ENCODE results near the gene GPR135.

GPR135 gene

DNA sequence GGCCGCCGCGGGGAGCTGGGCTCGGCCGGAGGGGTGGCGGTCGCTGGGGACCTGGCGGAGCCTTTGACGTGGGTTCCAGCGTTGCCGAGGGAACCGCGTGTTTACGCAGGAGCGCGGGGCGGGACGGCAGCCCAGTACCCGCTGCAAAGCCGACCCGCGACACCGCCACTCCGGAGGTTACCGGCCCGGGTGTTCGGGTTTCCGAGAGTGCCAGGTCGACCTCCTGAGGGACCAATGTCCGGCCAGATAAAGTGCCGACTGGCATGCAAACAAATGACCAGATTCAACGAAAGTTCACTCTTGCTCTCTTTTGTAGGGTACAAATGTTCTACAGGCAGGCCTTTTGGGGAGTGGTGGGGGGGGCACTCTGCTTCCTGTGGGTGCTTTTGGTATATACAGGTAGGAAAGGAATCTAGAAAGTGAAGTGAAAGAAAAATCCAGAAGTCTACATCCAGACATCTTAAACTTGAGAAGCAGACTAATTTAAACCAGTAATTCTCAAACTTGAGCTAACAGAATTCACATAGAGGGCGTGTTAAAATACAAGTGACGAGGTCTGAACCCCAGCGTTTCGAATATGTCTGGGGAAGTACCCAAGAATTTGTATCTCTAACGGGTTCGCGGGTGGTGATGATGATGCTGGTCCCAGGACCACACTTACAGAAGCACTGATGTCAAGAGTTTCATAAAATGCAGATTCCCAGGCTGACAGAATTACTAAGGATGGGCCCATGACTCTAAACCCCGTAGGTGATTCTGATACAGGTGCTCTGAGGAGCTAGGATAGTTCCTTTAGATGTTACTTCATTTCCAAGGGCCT is at the start of gene GPR135:
TSS of gene GPR135 (minus strand) at position 65 of the 820 bp plus-strand sequence. CDS start 154 bp downstream, outside the sequence.
- no peak for FAIRE-seq

DNA sequence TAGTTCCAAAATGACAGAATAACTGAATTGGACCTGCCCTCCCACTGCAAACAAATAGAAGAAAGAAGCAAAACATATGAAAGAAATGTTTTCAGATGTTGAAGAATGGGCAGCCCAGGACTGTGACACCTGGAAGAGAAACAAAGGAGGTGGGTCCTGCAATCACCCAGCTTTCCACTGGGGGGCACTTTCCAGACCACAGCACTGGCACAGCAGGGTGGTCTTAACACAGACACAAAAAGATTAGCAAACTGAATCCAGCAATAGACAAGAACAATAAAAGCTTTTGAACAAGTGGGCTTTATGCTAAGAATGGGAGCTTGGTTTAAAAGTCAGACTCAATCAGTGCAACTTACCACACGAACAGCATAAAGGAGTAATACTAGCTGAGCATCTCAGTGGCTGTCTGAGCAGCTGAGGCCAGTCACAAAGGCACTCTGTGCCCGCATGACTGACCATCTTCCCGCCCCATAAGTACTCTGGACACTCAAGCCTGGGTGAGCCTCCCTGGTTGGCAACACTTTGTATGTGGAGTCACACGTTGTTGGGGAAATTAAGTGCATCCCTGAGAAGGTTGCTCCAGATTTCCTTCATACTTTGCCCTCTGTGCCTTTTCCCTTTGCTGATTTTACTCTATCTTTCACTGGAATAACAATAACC is 46.9 kb upstream of the GPR135 start:
- no peak for FAIRE-seq

DNA sequence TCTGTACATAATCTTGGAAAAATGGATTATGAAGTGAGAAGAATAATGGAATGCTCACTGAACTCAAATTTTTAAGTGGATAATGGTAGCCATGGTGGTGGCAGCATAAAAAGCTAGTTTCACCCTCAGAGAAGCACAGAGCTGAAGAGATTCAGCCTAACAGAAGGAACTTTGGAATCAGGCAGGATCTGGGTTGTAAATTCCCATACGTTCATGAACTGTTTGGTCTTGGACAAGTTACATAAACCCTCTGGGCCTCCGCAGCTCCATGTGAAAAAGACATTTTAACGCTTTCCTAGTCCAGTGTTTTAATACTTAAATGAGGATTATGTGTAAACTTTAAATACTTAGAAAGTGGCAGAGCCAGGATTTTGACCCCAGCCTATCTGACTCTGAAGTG is 45.8 kb upstream of the GPR135 start:
- FAIRE-seq: no peak

GRCh38 chr14:59510001-59510400 is 44.8 kb upstream of the GPR135 start:
- no peak for FAIRE-seq

DNA sequence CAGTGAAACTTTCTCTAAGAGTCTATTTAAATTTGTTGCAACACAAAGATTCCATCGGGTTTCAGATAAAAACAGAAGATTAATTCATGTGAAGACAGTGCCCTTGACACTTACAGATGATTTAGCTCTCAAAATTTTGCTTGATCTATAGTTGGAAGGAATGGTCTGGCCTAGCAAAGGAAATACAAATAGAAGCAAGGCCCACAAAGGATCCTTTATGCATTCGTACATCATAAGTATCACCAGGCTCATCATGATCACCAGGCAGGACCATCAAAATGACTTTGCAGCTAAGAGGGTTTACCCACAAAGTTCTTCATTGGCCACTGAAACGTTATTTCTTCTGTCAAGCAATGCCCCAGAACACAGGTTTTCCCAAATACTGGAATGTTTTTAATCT is 43.9 kb upstream of the GPR135 start:
- no peak for FAIRE-seq

GRCh38 chr14:59507752-59508103 is 42.5 kb upstream of the GPR135 start:
- FAIRE-seq: no peak

DNA sequence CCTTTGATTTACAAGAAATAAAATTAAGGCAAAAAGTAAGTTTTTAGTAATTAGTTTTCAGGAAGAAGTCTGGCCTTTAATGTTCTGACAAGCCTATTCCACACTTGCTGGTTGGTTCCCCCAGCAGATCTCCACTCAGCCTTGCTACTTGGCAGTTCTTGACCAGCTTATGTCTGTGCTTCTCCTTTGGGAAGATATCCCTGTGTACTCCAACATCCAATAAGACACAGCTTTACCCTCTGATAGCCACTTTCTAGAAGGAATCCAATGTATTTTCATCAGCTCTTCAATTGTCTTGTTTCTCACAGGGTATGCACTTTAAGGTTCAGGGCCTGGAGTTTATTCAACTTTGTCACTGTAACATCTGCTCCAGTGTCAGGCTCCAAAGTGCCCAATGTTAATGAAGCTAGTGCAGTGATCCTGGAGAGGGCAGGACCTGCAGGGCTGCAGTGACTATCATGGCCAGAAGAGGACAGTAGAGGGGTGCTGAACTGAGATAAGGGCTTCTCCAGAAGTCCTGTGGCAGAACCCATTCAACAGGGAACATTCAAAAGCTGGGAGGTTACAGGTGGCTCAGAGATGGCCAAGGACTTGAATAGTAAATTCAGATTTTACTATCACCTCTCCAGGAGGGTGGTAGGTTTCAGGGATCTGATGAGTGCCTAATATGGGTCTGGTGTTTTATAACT is 42.0 kb upstream of the GPR135 start:
- no peak for FAIRE-seq

DNA sequence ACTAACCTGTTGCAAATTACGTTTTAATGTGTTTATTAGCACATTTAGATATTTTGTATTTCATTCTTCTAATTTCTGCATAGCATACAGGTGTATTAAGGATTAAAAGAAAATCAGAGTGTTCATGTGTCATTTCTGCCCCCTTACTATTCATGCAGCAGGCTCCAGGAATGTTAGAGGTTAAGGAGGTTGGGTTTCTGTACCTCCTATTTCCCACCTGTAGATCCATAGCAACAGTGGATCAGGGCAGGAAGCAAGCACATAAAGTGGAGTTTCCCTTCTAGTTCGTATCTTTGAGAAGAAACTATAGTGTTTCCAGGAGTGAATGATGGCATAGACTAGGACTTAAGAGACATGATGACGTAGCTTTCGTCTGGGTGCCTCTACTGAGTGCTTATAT is 38.1 kb upstream of the GPR135 start:
- no peak for FAIRE-seq

- FAIRE-seq: no peak
Observed at GRCh38 chr14:59500732-59501131, 35.6 kb upstream of the GPR135 start.

DNA sequence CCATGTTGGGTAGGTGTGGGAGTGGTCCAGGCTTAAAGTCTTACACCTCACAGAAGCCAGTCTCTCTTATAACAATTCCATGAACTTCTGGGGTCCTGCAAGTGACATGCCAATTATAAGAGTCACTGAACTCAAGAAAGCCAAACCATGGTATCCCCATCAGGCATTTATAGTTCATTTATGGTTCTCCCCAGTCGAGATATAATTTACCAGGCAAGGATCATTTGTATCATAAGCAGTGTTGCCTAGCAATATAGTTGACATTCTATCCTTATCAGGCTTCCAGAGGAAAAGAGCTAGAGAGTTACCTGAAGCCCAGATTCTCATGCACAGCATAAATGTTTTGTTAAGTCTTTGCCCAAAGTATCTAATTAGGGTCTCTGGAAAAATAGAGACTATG is 27.2 kb upstream of the GPR135 start:
- no peak for FAIRE-seq

DNA sequence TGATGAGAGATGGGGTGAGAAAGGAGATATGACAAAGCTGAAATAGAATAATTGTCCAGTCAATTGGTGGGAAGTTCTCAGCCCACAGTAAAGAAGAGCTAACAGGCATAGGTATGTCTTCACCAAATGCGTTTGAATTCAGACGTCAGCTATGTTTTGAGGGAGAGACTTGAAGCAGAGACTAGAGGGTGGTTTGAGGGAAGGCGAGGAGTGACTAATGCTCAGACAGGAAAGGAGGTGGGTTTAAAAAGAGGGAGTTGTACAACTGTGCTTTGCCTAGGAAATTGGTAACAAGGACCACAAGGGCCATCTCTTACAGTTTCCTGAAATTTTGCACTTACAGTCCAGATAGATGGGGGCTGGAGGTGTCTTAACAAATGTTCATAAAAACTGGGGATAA is 25.6 kb upstream of the GPR135 start:
- no peak for FAIRE-seq

GRCh38 chr14:59484639-59485175 is 19.5 kb upstream of the GPR135 start:
- FAIRE-seq: no peak

DNA sequence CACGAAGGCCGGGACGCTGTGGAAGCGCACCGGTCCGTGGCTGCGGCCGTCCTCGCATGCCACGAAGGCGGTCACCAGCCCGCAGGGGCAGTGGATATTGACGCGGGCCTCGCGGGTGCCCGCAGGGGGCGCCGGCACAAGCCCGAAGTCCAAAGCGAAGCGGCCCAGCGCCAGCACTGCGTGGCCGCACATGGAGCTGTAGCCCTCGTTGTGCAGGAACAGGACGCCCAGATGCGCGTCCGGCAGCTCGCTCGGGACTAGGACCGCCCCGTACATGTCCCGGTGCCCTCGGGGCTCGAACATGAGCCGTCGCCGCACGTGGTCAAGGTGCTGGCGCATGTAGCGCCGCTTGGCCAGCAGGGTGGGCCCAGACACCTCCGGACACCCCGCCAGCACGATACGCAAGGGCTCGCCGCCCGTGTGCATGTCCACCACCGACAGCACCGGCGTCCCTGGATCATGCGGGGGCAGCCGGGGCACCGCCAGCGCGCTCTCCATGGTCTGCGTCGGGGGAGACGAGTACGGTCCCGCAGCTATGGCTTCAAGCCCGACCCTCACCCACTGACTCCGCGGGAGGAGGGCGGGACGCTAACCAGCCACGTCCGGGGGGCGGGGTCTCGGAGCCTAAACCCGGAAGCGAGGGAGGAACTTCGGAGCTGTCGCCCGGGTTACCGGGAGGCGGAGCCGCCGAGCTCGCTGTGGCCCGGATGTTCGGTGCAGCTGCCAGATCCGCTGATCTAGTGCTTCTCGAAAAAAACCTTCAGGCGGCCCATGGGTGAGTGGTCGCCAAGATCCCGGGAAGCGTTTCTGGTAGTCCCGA is 18.8 kb upstream of the GPR135 start, which contains the start of the genes JKAMP and L3HYPDH:
TSS of gene JKAMP (plus strand) at position 699 of the 820 bp plus-strand sequence. CDS start at position 772, 73 bp downstream.
TSS of gene L3HYPDH (minus strand) at position 590 of the 820 bp plus-strand sequence. CDS start at position 498, 92 bp downstream.
- FAIRE-seq: peak; percentile 47

GRCh38 chr14:59483363-59483762 is 18.2 kb upstream of the GPR135 start:
- no peak for FAIRE-seq

- no peak for FAIRE-seq
Observed at GRCh38 chr14:59482541-59483331, 17.6 kb upstream of the GPR135 start.

GRCh38 chr14:59481871-59482540 is 16.8 kb upstream of the GPR135 start:
- no peak for FAIRE-seq

GRCh38 chr14:59481407-59481806 is 16.2 kb upstream of the GPR135 start:
- FAIRE-seq: no peak

- FAIRE-seq: no peak
Observed at GRCh38 chr14:59480166-59480565, 15.0 kb upstream of the GPR135 start.

DNA sequence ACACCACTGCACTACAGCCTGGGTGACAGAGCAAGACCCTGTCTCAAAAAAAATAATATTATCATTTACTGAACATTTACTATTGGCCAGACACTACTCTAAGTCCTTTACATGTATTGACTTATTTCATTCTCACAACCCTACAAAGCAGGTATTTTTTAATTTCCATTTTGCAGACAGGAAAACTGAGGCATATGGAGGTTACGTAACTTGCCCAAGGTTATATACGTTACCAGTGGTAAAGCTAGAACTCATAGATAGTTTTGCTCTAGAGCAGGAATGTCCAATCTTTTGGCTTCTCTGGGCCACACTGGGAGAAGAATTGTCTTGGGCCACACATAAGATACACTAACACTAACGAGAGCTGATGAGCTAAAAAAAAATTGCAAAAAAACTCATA is 13.4 kb upstream of the GPR135 start:
- no peak for FAIRE-seq

DNA sequence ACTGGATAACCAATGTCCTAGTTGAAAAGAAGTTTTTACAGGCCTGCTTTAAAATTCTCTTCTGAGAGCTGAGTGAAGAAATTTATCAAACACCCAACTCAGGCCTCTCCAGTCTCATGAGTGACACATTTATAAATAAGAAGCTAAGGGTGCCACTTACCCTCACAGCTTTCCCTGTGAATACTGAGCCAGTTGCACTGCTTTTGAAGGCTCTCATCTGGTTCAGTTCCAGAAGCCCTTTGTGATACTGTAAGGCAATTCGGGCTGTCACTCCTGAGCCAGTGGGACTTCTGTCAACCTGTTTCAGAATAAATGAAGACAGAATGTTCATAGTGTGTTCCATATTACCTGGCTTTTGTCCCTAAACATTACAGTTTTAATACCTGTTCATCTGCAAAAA is 10.5 kb upstream of the GPR135 start:
- FAIRE-seq: no peak

GRCh38 chr14:59474172-59474571 is 9.0 kb upstream of the GPR135 start:
- FAIRE-seq: no peak

Measured in A204.1 (cell line).